Measurements from ENCODE around the gene BBIP1. TPM values are rescaled to one million over a fixed set of nuclear protein-coding genes. Genes with fewer than 3 reads are reported as not detected.

The BBIP1 gene, protein sequence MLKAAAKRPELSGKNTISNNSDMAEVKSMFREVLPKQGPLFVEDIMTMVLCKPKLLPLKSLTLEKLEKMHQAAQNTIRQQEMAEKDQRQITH
- total RNA-seq (2022; extraction: Qiagen RNA extraction), result 33.0 to 53.9 TPM (median 35.2 TPM) in 5 replicates

GRCh38 chr10:110918643-110919348 is at the start of gene BBIP1:
Gene BBIP1, minus strand, starts transcription at chr10:110919180. Its CDS starts 1,023 bp downstream, at chr10:110918157.

DNA sequence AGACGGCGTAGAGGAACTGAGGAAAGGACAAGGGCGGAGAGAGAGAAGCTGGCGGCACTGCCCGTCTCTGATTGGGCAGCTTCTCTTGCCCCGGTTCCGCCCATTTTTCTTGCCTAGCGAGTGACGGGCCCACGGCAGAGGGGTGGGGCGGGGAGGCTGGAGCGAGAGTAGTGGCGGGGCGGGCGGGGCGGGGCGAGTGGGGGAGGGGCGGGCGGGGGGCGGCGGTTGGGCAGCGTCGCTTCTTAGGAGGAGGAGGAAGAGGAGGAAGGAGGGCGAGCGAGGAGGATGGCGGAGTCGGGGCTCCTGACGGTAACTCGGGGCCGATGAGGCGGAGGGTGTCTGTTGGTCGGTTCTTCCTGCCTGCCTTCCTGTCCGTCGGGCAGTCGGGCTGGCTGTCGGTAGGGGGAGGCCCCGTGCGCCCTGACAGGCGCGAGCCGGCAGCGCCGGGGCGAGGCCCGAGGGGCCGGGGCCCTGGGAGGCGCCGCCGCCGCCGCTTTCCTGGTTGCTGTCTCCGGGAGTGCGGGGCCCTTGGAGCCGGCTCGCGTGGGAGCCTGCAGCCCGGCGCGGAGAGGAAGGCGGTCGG is 460 bp upstream of the BBIP1 start, which contains the start of gene SHOC2:
SHOC2 (plus strand) TSS at position 256 of the 583 bp plus-strand sequence. CDS start 44,755 bp downstream, outside the sequence.

DNA sequence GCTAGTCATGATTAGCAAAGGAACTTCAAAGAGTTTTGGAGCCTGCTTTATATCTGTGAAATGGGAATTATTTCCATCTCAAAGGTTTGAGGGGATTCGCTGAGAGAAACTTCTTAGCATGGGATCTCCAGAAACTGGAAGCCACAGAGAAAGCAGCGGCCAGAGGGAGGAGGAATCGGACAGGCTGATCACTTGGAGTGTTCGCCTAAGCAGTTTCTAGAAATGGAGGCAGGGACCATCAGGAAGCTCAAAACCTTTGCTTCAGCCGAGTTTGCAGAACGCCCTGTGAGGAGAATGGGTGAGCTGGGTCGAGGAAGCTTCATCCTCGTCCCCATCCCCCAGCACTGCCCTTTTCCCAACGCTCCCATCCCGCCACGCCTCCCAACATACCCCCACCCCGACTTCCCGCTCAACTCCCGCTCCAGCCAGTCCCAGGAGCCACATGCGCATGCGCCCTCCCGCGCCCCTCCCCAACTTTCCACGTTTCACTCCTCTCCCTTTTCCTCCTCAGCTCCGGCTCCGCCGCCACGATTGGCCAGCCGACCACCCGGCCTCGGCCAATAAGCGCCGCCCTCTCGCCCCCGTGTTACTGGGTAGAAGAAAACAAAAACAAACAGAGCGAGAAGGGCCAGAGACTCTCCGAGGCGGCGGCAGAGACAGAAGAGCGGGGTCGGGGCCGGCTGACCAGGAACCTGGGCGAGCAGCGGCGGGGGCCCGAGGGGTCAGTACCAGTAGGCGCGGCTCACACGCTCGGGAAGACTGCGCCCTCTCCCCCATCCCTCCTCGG is 47.5 kb downstream of the BBIP1 start, which contains the start of gene PDCD4:
PDCD4 (plus strand) TSS at position 631 of the 787 bp plus-strand sequence. CDS start 4,100 bp downstream, outside the sequence.

Other genes starting within 250 kb of the BBIP1 start
- 22.0 to 33.1 TPM (median 28.0 TPM) in 5 replicates for gene PDCD4, start 47.3 kb downstream of the BBIP1 start, total RNA-seq (2022; extraction: Qiagen RNA extraction)
- gene SHOC2, start 424 bp upstream of the BBIP1 start, total RNA-seq (2022; extraction: Qiagen RNA extraction), result 14.8 to 21.2 TPM (median 18.7 TPM) in 5 replicates
- gene ADRA2A, start 157.8 kb upstream of the BBIP1 start, total RNA-seq (2022; extraction: Qiagen RNA extraction), result 0.07 to 0.14 TPM (median 0.08 TPM) in 4 of 5 replicates, not detected in the other

Data from A549 treated with Mapracorat at 1 μM for 4 hours (cell line).